AG04450 (cell line): ENCODE results near the gene XRCC4. TPM values are rescaled to one million over a fixed set of nuclear protein-coding genes. Genes with fewer than 3 reads are reported as not detected.
"Not testable (repeated sequence)": the region's sequence is repeated elsewhere in the genome, so short reads cannot be mapped to it uniquely, and the experiment has no call there.

Source experiments
- CTCF ChIA-PET: fragments of 300-600, 350-600 bp; formaldehyde crosslinking; extraction: SDS; loops from one replicate; lab custom pipeline; 2022; ENCODE audit warnings: antibody characterized with exemption, inconsistent platforms; lab: Charles Lee
- POLR2A ChIA-PET: fragments of 350-600 bp; formaldehyde crosslinking; extraction: SDS; loops from one replicate; lab custom pipeline; 2021; ENCODE audit warnings: antibody characterized with exemption, inconsistent platforms; lab: Yijun Ruan, JAX
- DNase-seq: peaks from one replicate; pipeline ENCODE4 v3.0.0-alpha.2; 2011; ENCODE audit warnings: low read depth, low spot score
- H3K27ac ChIP-seq: one replicate; pipeline ENCODE4 v1.5.1; 2012; ENCODE audit warnings: low read depth, low read length, control low read depth
- H3K27me3 ChIP-seq: one replicate; pipeline ENCODE4 v1.6.0; 2012; ENCODE audit warnings: low read length; ENCODE audit not compliant: control insufficient read depth, insufficient read depth
- H3K4me3 ChIP-seq: 2 replicates; pipeline ENCODE4 v1.5.1; 2011; ENCODE audit warnings: mild to moderate bottlenecking, low read depth, low read length, control low read depth
- H3K9me3 ChIP-seq: 2 replicates; pipeline ENCODE4 v1.5.1; 2012; ENCODE audit warnings: low read length; ENCODE audit not compliant: control insufficient read depth, insufficient read depth
- polyA plus RNA-seq: library from polyadenylated mRNA; depleted of rRNA; stranded (reverse); fragments of >200 nt; gene quantifications from 2 replicates; pipeline ENCODE4 v1.2.3, GENCODE V29; 2011
- TF ChIP-seq, protein P1 (sequence below): IDR thresholded peaks from 2 replicates; pipeline ENCODE4 v1.5.1; 2011; ENCODE audit warnings: low read depth, low read length, control low read depth, inconsistent platforms

Gene XRCC4
- polyA plus RNA-seq, 1 experiment: 4.2 TPM

DNA sequence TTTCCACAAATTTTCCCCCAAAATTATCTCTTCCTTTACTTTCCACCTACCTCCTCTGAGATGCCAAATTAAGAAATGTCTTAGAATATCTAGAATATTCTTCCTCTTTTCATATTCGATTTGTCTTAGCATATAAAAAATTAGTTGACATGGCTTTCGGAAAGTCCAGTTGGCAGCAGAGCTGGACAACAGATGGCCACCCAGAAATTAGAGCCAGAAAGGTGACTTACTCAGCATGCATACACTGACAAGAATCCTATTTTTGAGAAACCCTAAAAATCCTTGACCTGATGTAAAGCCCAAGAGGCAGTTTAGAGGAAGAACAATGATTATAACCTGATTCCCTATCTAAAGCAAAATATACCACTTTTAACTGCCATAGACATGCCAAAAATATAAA, 22.2 kb upstream of the XRCC4 start:
- Histone ChIP-seq H3K27ac (no peak overlapping the region), H3K4me3 (no peak overlapping the region), H3K27me3 (no peaks in the 10 kb centered on the region), H3K9me3 (no peaks in the 10 kb centered on the region)
- ChIA-PET CTCF (interaction anchor here (1.4 kb wide), 1 partner anchor 418 kb away, joined by 4 read pairs; no protein-coding TSS in a partner anchor), POLR2A (interaction anchor here (0.6 kb wide), 1 partner anchor 20 kb away, joined by 3 read pairs; no protein-coding TSS in a partner anchor)
- TF ChIP-seq, protein P1, sequence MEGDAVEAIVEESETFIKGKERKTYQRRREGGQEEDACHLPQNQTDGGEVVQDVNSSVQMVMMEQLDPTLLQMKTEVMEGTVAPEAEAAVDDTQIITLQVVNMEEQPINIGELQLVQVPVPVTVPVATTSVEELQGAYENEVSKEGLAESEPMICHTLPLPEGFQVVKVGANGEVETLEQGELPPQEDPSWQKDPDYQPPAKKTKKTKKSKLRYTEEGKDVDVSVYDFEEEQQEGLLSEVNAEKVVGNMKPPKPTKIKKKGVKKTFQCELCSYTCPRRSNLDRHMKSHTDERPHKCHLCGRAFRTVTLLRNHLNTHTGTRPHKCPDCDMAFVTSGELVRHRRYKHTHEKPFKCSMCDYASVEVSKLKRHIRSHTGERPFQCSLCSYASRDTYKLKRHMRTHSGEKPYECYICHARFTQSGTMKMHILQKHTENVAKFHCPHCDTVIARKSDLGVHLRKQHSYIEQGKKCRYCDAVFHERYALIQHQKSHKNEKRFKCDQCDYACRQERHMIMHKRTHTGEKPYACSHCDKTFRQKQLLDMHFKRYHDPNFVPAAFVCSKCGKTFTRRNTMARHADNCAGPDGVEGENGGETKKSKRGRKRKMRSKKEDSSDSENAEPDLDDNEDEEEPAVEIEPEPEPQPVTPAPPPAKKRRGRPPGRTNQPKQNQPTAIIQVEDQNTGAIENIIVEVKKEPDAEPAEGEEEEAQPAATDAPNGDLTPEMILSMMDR: no peak
- no peak for DNase-seq

DNA sequence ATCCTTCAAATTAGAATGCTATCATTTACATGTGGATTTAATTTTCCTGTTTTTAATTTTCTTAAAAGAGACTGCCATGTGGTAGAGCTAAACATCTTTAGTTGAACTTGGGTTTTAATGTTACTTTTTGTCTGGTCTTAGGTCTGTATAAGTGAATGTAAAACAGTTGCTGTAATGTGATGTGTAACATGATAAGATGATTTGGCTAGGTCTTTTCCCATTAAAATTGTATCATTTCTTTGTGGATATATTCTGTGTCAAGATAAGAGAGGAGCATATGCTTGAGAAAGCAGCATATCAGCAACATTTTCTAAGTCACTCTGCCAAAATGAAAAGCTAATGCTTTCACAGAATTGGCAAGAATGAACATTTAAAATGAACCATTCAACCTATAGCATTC, 18.6 kb upstream of the XRCC4 start:
- Histone ChIP-seq H3K9me3 (no peaks in the 10 kb centered on the region), H3K4me3 (no peak overlapping the region), H3K27ac (no peak overlapping the region), H3K27me3 (no peaks in the 10 kb centered on the region)
- TF ChIP-seq, protein P1: no peak
- ChIA-PET POLR2A (no interaction called here), CTCF (interaction anchor here (0.6 to 1.5 kb wide), 4 partner anchors 11 to 415 kb away, joined by 3 read pairs; no protein-coding TSS in a partner anchor)
- no peak for DNase-seq

- Histone ChIP-seq H3K27ac (no peak overlapping the region), H3K27me3 (no peaks in the 10 kb centered on the region), H3K4me3 (no peak overlapping the region), H3K9me3 (no peaks in the 10 kb centered on the region)
- ChIA-PET POLR2A (no interaction called here), CTCF (interaction anchor here (0.6 to 1.5 kb wide), 4 partner anchors 12 to 414 kb away, joined by 3 read pairs; no protein-coding TSS in a partner anchor)
- TF ChIP-seq, protein P1: no peak
- DNase-seq: no peak
Measured at GRCh38 chr5:83059341-83059740, 18.0 kb upstream of the XRCC4 start.

DNA sequence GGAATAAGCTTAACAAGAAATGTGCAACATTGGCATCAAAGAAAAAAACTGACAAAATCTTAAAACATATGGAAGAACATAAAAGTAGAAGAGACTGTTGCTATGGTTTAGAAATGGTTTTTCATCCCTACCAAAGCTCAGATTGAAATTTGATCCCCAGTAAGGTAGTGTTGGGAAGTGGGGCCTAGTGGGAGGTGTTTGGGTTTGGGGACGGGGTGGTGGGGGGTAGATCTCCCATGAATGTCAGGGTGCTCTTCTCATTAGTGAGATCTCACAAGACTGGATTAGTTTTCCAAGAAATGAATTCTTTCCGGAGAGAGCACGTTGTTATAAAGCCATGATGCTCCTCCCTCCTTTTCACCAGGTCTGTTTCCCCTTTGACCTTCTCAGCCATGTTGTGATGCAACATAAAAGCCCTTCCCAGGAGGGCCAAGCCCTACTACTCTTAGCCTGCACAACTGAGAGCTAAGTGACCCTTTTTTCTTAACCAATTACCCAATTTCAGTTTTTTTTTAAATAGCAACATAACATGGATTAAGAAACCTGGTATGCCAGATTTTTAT, 10.7 kb upstream of the XRCC4 start:
- no peak overlapping the region for H3K4me3 ChIP-seq
- POLR2A ChIA-PET: no interaction called here

GRCh38 chr5:83067377-83067776, 10.0 kb upstream of the XRCC4 start:
- CTCF ChIA-PET, H3K9me3 ChIP-seq, H3K4me3 ChIP-seq, POLR2A ChIA-PET, H3K27ac ChIP-seq, H3K27me3 ChIP-seq, DNase-seq: not testable (repeated sequence)

More for the DNA sequence above, 10.7 kb upstream of the XRCC4 start:
- CTCF ChIA-PET: no interaction called here
- Histone ChIP-seq H3K9me3 (no peaks in the 10 kb centered on the region), H3K27ac (no peak overlapping the region), H3K27me3 (no peaks in the 10 kb centered on the region)
- TF ChIP-seq, protein P1: no peak
- DNase-seq: no peak
